Right hindlimb (tissue), 1 donor: Measurements from ENCODE around the gene BRSK1.
A peak's percentile ranks its signal among the peaks of the same experiment; 100 is the strongest.

Experiments used
- DNase-seq: peaks from one replicate; pipeline ENCODE4 v3.0.0-alpha.2; 2018

Gene BRSK1

GRCh38 chr19:55254625-55254977 lies 29.2 kb upstream of the BRSK1 start:
- DNase-seq: no peak

DNA sequence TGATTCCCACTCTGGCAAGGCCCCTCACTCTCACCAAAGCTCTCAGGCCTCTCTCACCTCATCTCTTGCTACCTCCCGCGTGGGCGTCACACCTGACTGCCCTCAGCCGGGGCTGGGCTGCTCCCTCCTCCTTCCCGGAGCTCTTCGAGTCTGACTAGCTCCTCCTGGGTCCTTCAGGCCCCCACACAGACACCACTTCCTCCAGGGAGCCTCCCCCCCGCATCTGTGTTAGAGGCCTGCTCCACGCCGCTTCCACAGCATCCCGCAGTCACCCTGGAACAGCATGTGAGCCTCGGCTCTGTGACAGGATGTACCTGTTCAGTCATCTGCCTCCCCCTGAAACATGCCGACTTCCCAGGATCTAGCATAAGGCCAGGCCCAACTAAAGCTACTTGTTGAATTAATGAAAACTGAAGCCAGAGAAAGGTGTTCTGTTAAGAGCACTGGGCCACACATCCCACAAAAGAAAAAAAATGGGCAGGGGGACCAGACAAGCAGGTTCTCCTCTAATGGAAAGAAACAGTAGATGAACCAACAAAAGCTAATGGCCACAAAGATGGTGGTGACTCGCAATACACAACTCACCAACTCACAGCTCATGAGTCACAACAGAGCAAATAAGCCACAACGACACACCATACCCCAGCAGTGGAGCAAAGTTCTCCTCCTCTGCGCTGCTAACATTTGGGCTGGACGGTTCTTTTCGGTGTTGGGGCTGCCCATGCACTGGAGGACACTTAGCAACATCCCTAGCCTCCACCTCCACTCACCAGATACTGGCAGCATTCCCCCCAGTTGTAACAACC lies 28.0 kb upstream of the BRSK1 start:
- DNase-seq: no peak

DNA sequence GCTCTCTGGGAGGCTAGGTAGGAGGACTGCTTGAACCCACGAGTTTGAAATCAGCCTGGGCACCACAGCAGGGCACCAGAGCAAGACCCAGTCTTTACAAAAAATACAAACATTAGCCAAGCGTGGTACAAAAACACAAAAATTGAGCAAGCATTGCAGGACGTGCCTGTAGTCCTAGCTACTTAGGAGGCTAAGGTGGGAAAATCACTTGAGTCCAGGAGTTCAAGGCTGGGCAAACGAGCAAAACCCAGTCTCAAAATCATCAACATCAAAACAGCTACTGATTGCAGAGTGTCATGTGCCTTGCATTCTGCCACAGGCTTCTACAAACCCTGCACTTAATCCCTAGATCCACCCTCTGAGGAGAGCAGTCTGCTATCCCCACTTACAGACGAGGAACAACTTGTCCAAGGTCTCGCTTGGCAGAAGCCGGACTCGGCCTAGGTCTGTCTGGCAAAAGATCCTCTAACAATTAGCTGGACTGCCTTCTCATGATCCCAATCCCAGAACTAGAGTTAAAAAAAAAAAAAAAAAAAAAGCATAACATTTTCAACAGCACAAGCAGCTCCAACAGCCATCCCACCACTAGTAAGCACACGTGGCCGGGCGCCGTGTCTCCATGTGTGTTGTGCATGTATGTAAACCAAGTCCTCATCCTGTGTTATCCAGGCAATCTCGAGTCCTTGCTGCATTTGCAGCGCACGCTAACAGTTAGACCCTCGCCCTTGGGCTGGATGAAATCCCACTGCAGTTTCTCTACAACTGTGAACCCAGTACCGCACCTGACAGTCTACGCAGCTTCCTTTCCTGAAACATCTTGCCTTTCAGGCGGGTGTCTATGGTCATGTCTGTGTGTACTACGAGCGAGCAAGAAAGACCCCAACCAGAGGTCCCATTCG lies 27.0 kb upstream of the BRSK1 start:
- DNase-seq: no peak

DNA sequence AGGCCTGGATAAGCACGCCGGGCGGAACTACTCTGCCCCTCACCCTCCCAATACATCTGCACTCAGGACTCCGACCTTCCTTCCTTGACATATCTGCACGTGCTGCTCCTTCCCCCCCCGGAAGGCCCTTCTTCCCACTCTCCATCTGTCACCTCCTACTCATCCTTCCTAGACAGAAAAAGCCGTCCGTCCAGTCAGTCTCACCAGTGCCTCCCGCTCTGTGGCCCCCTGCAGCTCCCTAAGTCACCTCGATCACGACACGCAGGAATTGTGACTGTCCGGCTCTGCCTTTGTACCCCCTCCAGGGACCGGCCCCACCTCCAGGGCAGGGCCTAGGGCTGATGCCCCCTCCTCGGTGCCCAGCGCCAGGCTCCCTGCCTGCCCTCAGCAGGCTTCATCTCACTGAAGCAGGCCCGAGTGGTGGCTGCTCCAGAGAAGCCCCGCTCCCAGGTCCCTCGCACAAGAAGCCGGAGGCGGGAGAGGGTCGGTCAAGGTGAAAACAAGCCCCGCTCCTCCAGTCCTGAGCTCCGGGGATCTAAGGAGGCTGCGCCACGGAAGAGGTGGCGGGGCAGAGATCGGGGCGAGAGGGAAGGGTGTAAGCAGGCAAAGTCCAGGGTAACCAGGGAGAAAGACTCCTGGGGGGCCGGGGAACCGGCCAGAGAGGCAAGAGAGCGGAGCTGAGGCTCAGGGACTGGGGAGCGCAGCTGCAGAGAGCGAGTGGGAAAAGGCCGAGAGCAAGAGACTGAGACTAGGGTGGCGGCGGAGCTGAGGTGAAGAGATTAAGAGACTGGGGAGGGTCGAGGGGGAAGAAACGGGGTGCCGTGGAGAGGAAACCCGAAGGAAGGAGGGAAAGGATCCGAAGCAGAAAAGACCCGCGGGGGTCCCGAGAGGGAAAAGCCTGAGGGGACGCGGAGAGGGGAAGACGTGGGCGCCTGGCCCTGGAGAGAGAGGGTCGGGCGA lies 26.1 kb upstream of the BRSK1 start:
- no peak for DNase-seq

DNA sequence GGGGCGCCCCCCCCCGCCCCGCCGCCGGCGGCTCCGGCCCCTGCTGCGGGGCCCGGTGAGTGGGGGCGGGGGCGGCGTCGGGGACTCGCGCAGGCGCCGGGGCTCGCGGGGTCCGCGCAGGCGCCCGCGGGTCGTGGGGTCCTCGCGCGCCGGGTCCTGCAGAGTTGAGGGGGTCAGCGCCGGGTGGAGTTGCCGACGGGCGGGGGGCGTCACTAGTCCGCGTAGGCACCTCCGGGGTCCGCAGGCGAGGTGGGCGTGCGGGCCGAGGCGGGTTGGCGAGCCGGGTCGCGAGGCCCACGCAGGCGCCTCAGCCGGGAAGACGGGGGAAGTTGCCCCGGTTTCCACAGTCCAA lies 25.3 kb upstream of the BRSK1 start:
- peak; percentile 41 for DNase-seq

- DNase-seq: peak; percentile 100
Observed at GRCh38 chr19:55258828-55259539, 24.8 kb upstream of the BRSK1 start, which contains the start of gene PPP6R1. Gene PPP6R1, minus strand, starts transcription at chr19:55259017. Its CDS starts 11,914 bp downstream, at chr19:55247103.

DNA sequence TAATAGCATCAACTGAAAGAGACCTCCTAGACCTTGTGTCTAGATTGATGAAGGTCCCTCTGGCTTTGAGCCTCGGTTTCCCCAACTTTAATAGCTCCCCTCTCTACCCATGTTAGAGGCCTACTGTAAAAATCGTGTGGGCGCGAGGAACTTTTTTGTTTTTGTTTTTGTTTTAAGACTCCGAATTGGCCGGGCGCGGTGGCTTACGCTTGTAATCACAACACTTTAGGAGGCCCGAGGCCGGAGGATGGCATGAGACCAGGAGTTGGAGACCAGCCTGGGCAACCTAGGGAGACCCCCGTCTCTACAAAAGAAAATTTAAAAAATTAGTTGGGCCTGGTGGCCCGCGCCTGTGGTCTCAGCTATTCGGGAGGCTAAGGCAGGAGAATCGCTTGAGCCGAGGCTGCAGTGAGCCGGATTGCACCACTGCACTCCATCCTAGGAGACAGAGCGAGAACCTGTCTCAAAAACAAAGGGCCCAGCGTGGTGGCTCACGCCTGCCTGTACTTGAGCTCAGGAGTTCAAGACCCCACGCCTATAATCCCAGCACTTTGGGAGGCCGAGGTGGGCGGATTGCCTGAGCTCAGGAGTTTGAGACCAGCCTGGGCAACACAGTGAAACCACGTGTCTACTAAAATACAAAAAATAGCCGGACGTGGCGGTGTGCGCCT lies 24.1 kb upstream of the BRSK1 start:
- no peak for DNase-seq

GRCh38 chr19:55261671-55262126 lies 22.1 kb upstream of the BRSK1 start:
- no peak for DNase-seq

DNA sequence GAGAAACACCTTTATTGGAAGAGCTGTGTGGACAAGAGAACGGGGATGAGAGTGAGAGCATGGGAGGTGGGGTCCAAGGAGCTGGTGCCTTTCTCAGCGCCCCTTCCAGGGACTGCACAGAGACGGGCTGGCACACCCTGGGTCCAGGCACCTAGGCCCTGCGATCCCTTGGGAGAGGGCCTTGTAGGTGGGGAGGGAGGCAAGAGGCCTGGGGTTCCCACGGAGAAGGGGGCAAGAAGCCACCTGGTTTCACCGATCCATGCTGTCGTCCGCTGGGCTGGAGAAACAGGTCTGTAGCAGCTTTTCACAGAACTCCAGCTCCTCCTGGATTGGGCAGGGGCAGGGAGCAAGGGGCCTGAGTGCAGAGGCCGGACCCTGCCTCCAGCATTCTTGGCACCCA lies 21.4 kb upstream of the BRSK1 start:
- no peak for DNase-seq

GRCh38 chr19:55264531-55264930 lies 19.3 kb upstream of the BRSK1 start:
- DNase-seq: no peak

DNA sequence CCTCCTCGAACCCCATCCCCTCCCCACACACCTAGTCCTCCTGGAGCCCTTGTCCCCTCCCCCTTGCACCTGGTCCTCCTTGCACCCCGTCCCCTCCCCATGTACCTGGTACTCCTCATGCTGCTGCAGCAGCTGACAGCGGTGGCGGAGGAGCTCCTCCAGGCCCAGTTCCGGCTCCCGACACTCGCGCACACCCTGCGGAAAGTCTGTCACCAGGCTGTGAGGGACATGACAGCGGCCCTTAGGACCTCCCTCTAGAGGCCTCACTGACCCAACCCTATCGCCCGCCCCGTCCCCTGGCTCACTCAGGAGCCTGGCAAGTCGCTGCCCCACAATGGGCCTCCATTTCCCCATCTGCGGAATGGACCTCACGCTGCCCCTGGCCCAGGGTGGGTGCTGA lies 18.6 kb upstream of the BRSK1 start:
- no peak for DNase-seq

- DNase-seq: no peak
Observed at GRCh38 chr19:55265723-55266386, 17.9 kb upstream of the BRSK1 start.

- DNase-seq: no peak
Observed at GRCh38 chr19:55266404-55266803, 17.4 kb upstream of the BRSK1 start.

DNA sequence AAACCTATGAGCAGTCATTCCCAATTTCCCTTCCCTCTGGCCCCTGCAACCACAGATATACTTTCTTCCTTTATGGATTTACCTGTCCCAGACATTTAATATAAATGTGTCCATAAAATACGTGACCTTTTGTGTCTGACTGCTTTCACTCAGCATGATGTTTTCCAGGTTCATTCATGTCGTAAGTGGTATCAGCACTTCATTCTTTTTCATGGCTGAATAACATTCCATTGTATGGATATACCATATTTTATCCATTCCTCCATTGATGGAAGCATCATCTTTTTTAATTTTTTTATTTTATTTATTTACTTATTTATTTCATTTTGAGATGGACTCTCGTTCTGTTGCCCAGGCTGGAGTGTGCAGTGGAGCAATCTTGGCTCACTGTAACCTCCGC lies 17.0 kb upstream of the BRSK1 start:
- no peak for DNase-seq

DNA sequence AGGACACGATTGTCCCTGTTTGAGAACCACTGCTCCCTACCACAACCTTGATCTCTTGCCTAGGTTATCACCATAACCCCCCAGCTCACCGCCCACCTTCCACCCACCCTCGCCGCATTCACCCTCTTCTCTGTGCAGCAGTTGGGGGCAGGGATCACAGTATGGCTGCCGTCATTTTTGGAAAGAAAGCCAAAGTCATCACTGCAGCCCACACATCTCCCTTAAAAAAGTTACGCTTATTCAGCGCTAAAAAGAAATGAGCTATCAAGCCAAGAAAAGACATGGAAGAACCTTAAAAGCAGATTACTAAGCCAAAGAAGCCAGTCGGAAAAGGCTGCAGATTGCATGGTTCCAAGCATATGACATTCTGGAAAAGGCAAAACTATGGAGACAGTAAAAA lies 14.5 kb upstream of the BRSK1 start:
- no peak for DNase-seq

GRCh38 chr19:55270172-55270942 lies 13.4 kb upstream of the BRSK1 start:
- no peak for DNase-seq

GRCh38 chr19:55272142-55272541 lies 11.7 kb upstream of the BRSK1 start:
- DNase-seq: no peak

GRCh38 chr19:55273978-55274707 lies 9.7 kb upstream of the BRSK1 start:
- no peak for DNase-seq
